ENCODE measurements around the gene ATG5.

ATG5 gene

DNA sequence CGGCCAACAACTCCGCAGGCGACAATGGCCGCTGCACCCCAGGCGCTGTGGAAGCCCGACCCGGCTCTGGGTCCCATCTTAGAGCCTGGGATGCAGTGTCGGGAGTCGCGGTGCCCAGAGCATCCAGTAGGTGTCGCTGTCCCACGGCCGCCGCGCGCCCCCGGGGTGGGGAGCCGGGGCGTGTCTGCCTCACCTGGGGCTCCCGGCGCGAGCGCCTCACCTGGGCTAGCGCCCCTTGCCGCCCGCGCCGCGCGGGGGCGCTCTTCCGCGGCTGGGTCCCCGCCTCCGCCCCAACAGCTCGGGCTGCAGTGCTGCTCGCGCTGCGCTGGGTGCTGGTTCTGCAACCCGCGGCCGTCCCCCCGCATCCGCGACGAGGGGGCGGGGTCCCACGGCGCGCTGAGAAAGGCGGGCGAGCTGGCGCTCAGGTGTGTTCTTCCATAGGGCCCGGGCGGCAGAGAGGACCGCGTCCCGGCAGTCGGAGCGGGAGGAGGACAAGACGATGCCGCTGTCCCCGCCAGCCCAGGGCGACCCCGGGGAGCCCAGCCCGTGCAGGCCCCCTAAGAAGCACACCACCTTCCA lies 34.9 kb upstream of the ATG5 start, which contains the start of gene CRYBG1 (continued):
- TF ChIP-seq, protein P1, sequence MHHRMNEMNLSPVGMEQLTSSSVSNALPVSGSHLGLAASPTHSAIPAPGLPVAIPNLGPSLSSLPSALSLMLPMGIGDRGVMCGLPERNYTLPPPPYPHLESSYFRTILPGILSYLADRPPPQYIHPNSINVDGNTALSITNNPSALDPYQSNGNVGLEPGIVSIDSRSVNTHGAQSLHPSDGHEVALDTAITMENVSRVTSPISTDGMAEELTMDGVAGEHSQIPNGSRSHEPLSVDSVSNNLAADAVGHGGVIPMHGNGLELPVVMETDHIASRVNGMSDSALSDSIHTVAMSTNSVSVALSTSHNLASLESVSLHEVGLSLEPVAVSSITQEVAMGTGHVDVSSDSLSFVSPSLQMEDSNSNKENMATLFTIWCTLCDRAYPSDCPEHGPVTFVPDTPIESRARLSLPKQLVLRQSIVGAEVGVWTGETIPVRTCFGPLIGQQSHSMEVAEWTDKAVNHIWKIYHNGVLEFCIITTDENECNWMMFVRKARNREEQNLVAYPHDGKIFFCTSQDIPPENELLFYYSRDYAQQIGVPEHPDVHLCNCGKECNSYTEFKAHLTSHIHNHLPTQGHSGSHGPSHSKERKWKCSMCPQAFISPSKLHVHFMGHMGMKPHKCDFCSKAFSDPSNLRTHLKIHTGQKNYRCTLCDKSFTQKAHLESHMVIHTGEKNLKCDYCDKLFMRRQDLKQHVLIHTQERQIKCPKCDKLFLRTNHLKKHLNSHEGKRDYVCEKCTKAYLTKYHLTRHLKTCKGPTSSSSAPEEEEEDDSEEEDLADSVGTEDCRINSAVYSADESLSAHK (tag by site-specific recombination; IDR thresholded peaks at IDR 0.05), result no peak
- TF ChIP-seq ZNF560 (tag by site-specific recombination; IDR thresholded peaks at IDR 0.05; ENCODE audit: borderline replicate concordance) (no peak), ZNF239 (tag by site-specific recombination; IDR thresholded peaks at IDR 0.05) (no peak), ZNF114 (tag by site-specific recombination; IDR thresholded peaks at IDR 0.05) (no peak), MEIS1 (CRISPR knock-in tag; IDR thresholded peaks at IDR 0.05; ENCODE audit: borderline replicate concordance) (no peak), ZNF391 (tag by site-specific recombination; IDR thresholded peaks at IDR 0.05; ENCODE audit: borderline replicate concordance, low read depth) (no peak), ZNF514 (tag by site-specific recombination; IDR thresholded peaks at IDR 0.05) (no peak), OSR2 (tag by site-specific recombination; IDR thresholded peaks at IDR 0.05) (no peak; the same call in 1 of the 2 replicates), KLF7 (tag by site-specific recombination; IDR thresholded peaks at IDR 0.05; ENCODE audit: borderline replicate concordance) (no peak), ZNF350 (tag by site-specific recombination; IDR thresholded peaks at IDR 0.05) (0 out of 2 replicates have a peak, but pooled peaks have one; percentile 41), ZNF529 (tag by site-specific recombination; IDR thresholded peaks at IDR 0.05; ENCODE audit: insufficient replicate concordance) (no peak), GLIS1 (tag by site-specific recombination; IDR thresholded peaks at IDR 0.05) (peak; percentile 41), ZNF292 (tag by site-specific recombination; IDR thresholded peaks at IDR 0.05; ENCODE audit: borderline replicate concordance, low read depth) (no peak), ZNF133 (tag by site-specific recombination; IDR thresholded peaks at IDR 0.05) (no peak), ZNF223 (tag by site-specific recombination; IDR thresholded peaks at IDR 0.05) (no peak), SP3 (tag by site-specific recombination; IDR thresholded peaks at IDR 0.05) (peak; percentile 40), ZNF558 (tag by site-specific recombination; IDR thresholded peaks at IDR 0.05) (no peak), ZNF214 (tag by site-specific recombination; IDR thresholded peaks at IDR 0.05; ENCODE audit: borderline replicate concordance) (no peak), ZBTB20 (tag by site-specific recombination; IDR thresholded peaks at IDR 0.05) (no peak), HOXD13 (CRISPR knock-in tag; IDR thresholded peaks at IDR 0.05; ENCODE audit: borderline replicate concordance) (no peak), ZNF426 (tag by site-specific recombination; IDR thresholded peaks at IDR 0.05) (no peak), ZNF600 (tag by site-specific recombination; IDR thresholded peaks at IDR 0.05) (peak; percentile 83), PRDM1 (tag by site-specific recombination; IDR thresholded peaks at IDR 0.05) (no peak), SCRT2 (tag by site-specific recombination; IDR thresholded peaks at IDR 0.05) (no peak)
- TF ChIP-seq, protein P2, sequence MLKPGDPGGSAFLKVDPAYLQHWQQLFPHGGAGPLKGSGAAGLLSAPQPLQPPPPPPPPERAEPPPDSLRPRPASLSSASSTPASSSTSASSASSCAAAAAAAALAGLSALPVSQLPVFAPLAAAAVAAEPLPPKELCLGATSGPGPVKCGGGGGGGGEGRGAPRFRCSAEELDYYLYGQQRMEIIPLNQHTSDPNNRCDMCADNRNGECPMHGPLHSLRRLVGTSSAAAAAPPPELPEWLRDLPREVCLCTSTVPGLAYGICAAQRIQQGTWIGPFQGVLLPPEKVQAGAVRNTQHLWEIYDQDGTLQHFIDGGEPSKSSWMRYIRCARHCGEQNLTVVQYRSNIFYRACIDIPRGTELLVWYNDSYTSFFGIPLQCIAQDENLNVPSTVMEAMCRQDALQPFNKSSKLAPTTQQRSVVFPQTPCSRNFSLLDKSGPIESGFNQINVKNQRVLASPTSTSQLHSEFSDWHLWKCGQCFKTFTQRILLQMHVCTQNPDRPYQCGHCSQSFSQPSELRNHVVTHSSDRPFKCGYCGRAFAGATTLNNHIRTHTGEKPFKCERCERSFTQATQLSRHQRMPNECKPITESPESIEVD (tag by site-specific recombination; IDR thresholded peaks at IDR 0.05), result no peak
- TF ChIP-seq, protein P3, sequence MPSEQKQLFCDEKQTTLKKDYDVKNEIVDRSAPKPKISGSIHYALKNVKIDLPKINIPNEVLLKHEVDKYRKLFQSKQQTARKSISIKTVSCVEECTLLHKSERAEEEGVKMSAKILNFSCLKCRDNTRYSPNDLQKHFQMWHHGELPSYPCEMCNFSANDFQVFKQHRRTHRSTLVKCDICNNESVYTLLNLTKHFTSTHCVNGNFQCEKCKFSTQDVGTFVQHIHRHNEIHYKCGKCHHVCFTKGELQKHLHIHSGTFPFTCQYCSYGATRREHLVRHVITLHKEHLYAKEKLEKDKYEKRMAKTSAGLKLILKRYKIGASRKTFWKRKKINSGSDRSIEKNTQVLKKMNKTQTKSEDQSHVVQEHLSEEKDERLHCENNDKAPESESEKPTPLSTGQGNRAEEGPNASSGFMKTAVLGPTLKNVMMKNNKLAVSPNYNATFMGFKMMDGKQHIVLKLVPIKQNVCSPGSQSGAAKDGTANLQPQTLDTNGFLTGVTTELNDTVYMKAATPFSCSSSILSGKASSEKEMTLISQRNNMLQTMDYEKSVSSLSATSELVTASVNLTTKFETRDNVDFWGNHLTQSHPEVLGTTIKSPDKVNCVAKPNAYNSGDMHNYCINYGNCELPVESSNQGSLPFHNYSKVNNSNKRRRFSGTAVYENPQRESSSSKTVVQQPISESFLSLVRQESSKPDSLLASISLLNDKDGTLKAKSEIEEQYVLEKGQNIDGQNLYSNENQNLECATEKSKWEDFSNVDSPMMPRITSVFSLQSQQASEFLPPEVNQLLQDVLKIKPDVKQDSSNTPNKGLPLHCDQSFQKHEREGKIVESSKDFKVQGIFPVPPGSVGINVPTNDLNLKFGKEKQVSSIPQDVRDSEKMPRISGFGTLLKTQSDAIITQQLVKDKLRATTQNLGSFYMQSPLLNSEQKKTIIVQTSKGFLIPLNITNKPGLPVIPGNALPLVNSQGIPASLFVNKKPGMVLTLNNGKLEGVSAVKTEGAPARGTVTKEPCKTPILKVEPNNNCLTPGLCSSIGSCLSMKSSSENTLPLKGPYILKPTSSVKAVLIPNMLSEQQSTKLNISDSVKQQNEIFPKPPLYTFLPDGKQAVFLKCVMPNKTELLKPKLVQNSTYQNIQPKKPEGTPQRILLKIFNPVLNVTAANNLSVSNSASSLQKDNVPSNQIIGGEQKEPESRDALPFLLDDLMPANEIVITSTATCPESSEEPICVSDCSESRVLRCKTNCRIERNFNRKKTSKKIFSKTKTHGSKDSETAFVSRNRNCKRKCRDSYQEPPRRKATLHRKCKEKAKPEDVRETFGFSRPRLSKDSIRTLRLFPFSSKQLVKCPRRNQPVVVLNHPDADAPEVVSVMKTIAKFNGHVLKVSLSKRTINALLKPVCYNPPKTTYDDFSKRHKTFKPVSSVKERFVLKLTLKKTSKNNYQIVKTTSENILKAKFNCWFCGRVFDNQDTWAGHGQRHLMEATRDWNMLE (tag by site-specific recombination; conservative IDR thresholded peaks at IDR 0.05; ENCODE audit: low read depth), result 0 out of 2 replicates have a peak, but pooled peaks have one; percentile 28
- TF ChIP-seq, protein P4, sequence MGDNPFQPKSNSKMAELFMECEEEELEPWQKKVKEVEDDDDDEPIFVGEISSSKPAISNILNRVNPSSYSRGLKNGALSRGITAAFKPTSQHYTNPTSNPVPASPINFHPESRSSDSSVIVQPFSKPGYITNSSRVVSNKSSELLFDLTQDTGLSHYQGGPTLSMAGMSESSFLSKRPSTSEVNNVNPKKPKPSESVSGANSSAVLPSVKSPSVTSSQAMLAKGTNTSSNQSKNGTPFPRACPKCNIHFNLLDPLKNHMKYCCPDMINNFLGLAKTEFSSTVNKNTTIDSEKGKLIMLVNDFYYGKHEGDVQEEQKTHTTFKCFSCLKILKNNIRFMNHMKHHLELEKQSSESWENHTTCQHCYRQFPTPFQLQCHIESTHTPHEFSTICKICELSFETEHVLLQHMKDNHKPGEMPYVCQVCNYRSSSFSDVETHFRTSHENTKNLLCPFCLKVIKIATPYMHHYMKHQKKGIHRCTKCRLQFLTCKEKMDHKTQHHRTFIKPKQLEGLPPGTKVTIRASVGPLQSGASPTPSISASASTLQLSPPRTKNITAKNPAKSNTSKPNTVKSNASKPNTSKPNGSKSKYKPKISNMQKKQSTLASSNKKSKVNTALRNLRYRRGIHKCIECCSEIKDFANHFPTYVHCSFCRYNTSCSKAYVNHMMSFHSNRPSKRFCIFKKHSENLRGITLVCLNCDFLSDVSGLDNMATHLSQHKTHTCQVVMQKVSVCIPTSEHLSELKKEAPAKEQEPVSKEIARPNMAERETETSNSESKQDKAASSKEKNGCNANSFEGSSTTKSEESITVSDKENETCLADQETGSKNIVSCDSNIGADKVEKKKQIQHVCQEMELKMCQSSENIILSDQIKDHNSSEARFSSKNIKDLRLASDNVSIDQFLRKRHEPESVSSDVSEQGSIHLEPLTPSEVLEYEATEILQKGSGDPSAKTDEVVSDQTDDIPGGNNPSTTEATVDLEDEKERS (tag by site-specific recombination; IDR thresholded peaks at IDR 0.05), result no peak

All from HEK293 (cell line).